Hepatocyte (in vitro differentiated cells): ENCODE results near the gene KCNQ1.

Experiments used
- EZH2 ChIP-seq: fragments of 200-600 bp; sonication (generic); IDR thresholded peaks from 2 replicates; pipeline ENCODE4 v1.6.1; 2016; ENCODE audit warnings: antibody characterized with exemption, mild to moderate bottlenecking, borderline replicate concordance
- EZH2phosphoT487 ChIP-seq: fragments of 200-600 bp; sonication (generic); IDR thresholded peaks from one replicate; pipeline ENCODE4 v1.6.1; 2018; ENCODE audit warnings: antibody characterized with exemption, mild to moderate bottlenecking, low read depth, moderate library complexity; ENCODE audit not compliant: unreplicated experiment, severe bottlenecking
- TF ChIP-seq, protein P1 (sequence below): fragments of 200-600 bp; sonication (generic); IDR thresholded peaks from 2 replicates; pipeline ENCODE4 v1.5.1; 2016; ENCODE audit warnings: antibody characterized with exemption, mild to moderate bottlenecking; ENCODE audit not compliant: poor library complexity

DNA sequence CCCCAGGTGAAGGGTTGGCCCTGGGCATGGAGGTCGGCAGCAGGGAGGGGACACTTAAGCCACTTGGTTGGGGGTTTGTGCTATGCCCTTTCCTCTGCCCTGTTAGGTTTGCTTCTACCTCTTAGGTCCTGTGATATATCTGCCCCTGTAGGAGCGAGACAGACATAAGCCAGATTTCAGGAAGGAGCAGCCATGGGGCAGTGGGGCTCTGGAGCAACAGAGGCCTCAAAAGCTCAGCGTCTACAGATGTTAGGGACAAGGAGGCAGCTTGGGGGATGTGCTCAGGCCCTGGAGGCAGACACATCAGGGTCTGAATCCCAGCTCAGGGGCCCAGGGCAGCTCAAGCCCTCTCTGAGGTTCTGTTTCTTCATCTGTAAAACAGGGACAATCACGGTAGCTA lies 282.2 kb downstream of the KCNQ1 start:
- TF ChIP-seq, protein P1, sequence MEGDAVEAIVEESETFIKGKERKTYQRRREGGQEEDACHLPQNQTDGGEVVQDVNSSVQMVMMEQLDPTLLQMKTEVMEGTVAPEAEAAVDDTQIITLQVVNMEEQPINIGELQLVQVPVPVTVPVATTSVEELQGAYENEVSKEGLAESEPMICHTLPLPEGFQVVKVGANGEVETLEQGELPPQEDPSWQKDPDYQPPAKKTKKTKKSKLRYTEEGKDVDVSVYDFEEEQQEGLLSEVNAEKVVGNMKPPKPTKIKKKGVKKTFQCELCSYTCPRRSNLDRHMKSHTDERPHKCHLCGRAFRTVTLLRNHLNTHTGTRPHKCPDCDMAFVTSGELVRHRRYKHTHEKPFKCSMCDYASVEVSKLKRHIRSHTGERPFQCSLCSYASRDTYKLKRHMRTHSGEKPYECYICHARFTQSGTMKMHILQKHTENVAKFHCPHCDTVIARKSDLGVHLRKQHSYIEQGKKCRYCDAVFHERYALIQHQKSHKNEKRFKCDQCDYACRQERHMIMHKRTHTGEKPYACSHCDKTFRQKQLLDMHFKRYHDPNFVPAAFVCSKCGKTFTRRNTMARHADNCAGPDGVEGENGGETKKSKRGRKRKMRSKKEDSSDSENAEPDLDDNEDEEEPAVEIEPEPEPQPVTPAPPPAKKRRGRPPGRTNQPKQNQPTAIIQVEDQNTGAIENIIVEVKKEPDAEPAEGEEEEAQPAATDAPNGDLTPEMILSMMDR = no peak
- TF ChIP-seq EZH2phosphoT487 (no peak), EZH2 (no peak)
